Measurements from ENCODE around the gene GPNMB.

Gene GPNMB

GRCh38 chr7:23242321-23242720 is 4.3 kb upstream of the GPNMB start:
- Histone ChIP-seq H3K27me3 (replicated peaks; ENCODE audit: control insufficient read depth, insufficient read depth, low read length, poor library complexity, severe bottlenecking) (peaks cover 7% of the 10 kb centered on the region), H3K9me3 (ENCODE audit: control insufficient read depth, low read length) (no peaks in the 10 kb centered on the region), H3K4me3 (ENCODE audit: insufficient read depth, low read depth, low read length, poor library complexity, severe bottlenecking) (no peak overlapping the region), H3K4me1 (ENCODE audit: control insufficient read depth, insufficient read depth, low read length, poor library complexity, severe bottlenecking) (no peaks in the 10 kb centered on the region), H3K27ac (ENCODE audit: insufficient read depth, low read length, poor library complexity, severe bottlenecking) (no peak overlapping the region), H3K36me3 (ENCODE audit: control insufficient read depth, insufficient read depth, low read length) (no peaks in the 10 kb centered on the region)
- DNase-seq, result no peak

GRCh38 chr7:23242935-23243334 is 3.6 kb upstream of the GPNMB start:
- no peaks in the 10 kb centered on the region for H3K36me3 ChIP-seq (ENCODE audit: control insufficient read depth, insufficient read depth, low read length)
- H3K4me1 ChIP-seq (ENCODE audit: control insufficient read depth, insufficient read depth, low read length, poor library complexity, severe bottlenecking), result peaks cover under 1% of the 10 kb centered on the region
- H3K4me3 ChIP-seq (ENCODE audit: insufficient read depth, low read depth, low read length, poor library complexity, severe bottlenecking), result no peak overlapping the region
- H3K9me3 ChIP-seq (ENCODE audit: control insufficient read depth, low read length), result no peaks in the 10 kb centered on the region
- peaks cover 12% of the 10 kb centered on the region for H3K27me3 ChIP-seq (replicated peaks; ENCODE audit: control insufficient read depth, insufficient read depth, low read length, poor library complexity, severe bottlenecking)
- no peak for DNase-seq
- no peak overlapping the region for H3K27ac ChIP-seq (ENCODE audit: insufficient read depth, low read length, poor library complexity, severe bottlenecking)

GRCh38 chr7:23247046-23247602 is 549 bp downstream of the GPNMB start:
- H3K27me3 ChIP-seq (replicated peaks; ENCODE audit: control insufficient read depth, insufficient read depth, low read length, poor library complexity, severe bottlenecking), result peaks cover 15% of the 10 kb centered on the region
- DNase-seq, result no peak
- no peak overlapping the region for H3K4me3 ChIP-seq (ENCODE audit: insufficient read depth, low read depth, low read length, poor library complexity, severe bottlenecking)
- no peaks in the 10 kb centered on the region for H3K36me3 ChIP-seq (ENCODE audit: control insufficient read depth, insufficient read depth, low read length)
- no peak overlapping the region for H3K27ac ChIP-seq (ENCODE audit: insufficient read depth, low read length, poor library complexity, severe bottlenecking)
- H3K9me3 ChIP-seq (ENCODE audit: control insufficient read depth, low read length), result no peaks in the 10 kb centered on the region
- peaks cover 2% of the 10 kb centered on the region for H3K4me1 ChIP-seq (ENCODE audit: control insufficient read depth, insufficient read depth, low read length, poor library complexity, severe bottlenecking)

- H3K4me3 ChIP-seq (ENCODE audit: insufficient read depth, low read depth, low read length, poor library complexity, severe bottlenecking), result no peak overlapping the region
- no peak overlapping the region for H3K27ac ChIP-seq (ENCODE audit: insufficient read depth, low read length, poor library complexity, severe bottlenecking)
- H3K9me3 ChIP-seq (ENCODE audit: control insufficient read depth, low read length), result no peaks in the 10 kb centered on the region
- peaks cover 15% of the 10 kb centered on the region for H3K27me3 ChIP-seq (replicated peaks; ENCODE audit: control insufficient read depth, insufficient read depth, low read length, poor library complexity, severe bottlenecking)
- no peaks in the 10 kb centered on the region for H3K36me3 ChIP-seq (ENCODE audit: control insufficient read depth, insufficient read depth, low read length)
- DNase-seq, result no peak
- peaks cover 2% of the 10 kb centered on the region for H3K4me1 ChIP-seq (ENCODE audit: control insufficient read depth, insufficient read depth, low read length, poor library complexity, severe bottlenecking)
Observed at GRCh38 chr7:23247603-23248335, 1.2 kb downstream of the GPNMB start.

GRCh38 chr7:23249486-23249885 is 2.9 kb downstream of the GPNMB start:
- Histone ChIP-seq H3K4me1 (ENCODE audit: control insufficient read depth, insufficient read depth, low read length, poor library complexity, severe bottlenecking) (peaks cover 2% of the 10 kb centered on the region), H3K36me3 (ENCODE audit: control insufficient read depth, insufficient read depth, low read length) (no peaks in the 10 kb centered on the region), H3K9me3 (ENCODE audit: control insufficient read depth, low read length) (no peaks in the 10 kb centered on the region), H3K27me3 (replicated peaks; ENCODE audit: control insufficient read depth, insufficient read depth, low read length, poor library complexity, severe bottlenecking) (peaks cover 15% of the 10 kb centered on the region), H3K27ac (ENCODE audit: insufficient read depth, low read length, poor library complexity, severe bottlenecking) (no peak overlapping the region), H3K4me3 (ENCODE audit: insufficient read depth, low read depth, low read length, poor library complexity, severe bottlenecking) (no peak overlapping the region)
- no peak for DNase-seq

GRCh38 chr7:23254051-23254681 is 7.6 kb downstream of the GPNMB start:
- H3K4me1 ChIP-seq (ENCODE audit: control insufficient read depth, insufficient read depth, low read length, poor library complexity, severe bottlenecking), result no peaks in the 10 kb centered on the region
- no peak overlapping the region for H3K4me3 ChIP-seq (ENCODE audit: insufficient read depth, low read depth, low read length, poor library complexity, severe bottlenecking)
- H3K36me3 ChIP-seq (ENCODE audit: control insufficient read depth, insufficient read depth, low read length), result no peaks in the 10 kb centered on the region
- no peak overlapping the region for H3K27ac ChIP-seq (ENCODE audit: insufficient read depth, low read length, poor library complexity, severe bottlenecking)
- DNase-seq, result no peak
- no peaks in the 10 kb centered on the region for H3K27me3 ChIP-seq (replicated peaks; ENCODE audit: control insufficient read depth, insufficient read depth, low read length, poor library complexity, severe bottlenecking)
- no peaks in the 10 kb centered on the region for H3K9me3 ChIP-seq (ENCODE audit: control insufficient read depth, low read length)

- no peak for DNase-seq
- H3K36me3 ChIP-seq (ENCODE audit: control insufficient read depth, insufficient read depth, low read length), result no peaks in the 10 kb centered on the region
- H3K9me3 ChIP-seq (ENCODE audit: control insufficient read depth, low read length), result no peaks in the 10 kb centered on the region
- H3K4me3 ChIP-seq (ENCODE audit: insufficient read depth, low read depth, low read length, poor library complexity, severe bottlenecking), result no peak overlapping the region
- no peak overlapping the region for H3K27ac ChIP-seq (ENCODE audit: insufficient read depth, low read length, poor library complexity, severe bottlenecking)
- no peaks in the 10 kb centered on the region for H3K4me1 ChIP-seq (ENCODE audit: control insufficient read depth, insufficient read depth, low read length, poor library complexity, severe bottlenecking)
- H3K27me3 ChIP-seq (replicated peaks; ENCODE audit: control insufficient read depth, insufficient read depth, low read length, poor library complexity, severe bottlenecking), result no peaks in the 10 kb centered on the region
Observed at GRCh38 chr7:23256731-23257130, 10.2 kb downstream of the GPNMB start.

- Histone ChIP-seq H3K27me3 (replicated peaks; ENCODE audit: control insufficient read depth, insufficient read depth, low read length, poor library complexity, severe bottlenecking) (no peaks in the 10 kb centered on the region), H3K9me3 (ENCODE audit: control insufficient read depth, low read length) (no peaks in the 10 kb centered on the region), H3K36me3 (ENCODE audit: control insufficient read depth, insufficient read depth, low read length) (no peaks in the 10 kb centered on the region), H3K4me1 (ENCODE audit: control insufficient read depth, insufficient read depth, low read length, poor library complexity, severe bottlenecking) (no peaks in the 10 kb centered on the region), H3K4me3 (ENCODE audit: insufficient read depth, low read depth, low read length, poor library complexity, severe bottlenecking) (no peak overlapping the region), H3K27ac (ENCODE audit: insufficient read depth, low read length, poor library complexity, severe bottlenecking) (no peak overlapping the region)
- no peak for DNase-seq
Observed at GRCh38 chr7:23260371-23260770, 13.8 kb downstream of the GPNMB start.

- Histone ChIP-seq H3K27me3 (replicated peaks; ENCODE audit: control insufficient read depth, insufficient read depth, low read length, poor library complexity, severe bottlenecking) (no peaks in the 10 kb centered on the region), H3K27ac (ENCODE audit: insufficient read depth, low read length, poor library complexity, severe bottlenecking) (no peak overlapping the region), H3K4me3 (ENCODE audit: insufficient read depth, low read depth, low read length, poor library complexity, severe bottlenecking) (no peak overlapping the region), H3K4me1 (ENCODE audit: control insufficient read depth, insufficient read depth, low read length, poor library complexity, severe bottlenecking) (no peaks in the 10 kb centered on the region), H3K9me3 (ENCODE audit: control insufficient read depth, low read length) (no peaks in the 10 kb centered on the region), H3K36me3 (ENCODE audit: control insufficient read depth, insufficient read depth, low read length) (no peaks in the 10 kb centered on the region)
- peak; percentile 13 to 42 (median 19) for DNase-seq
Observed at GRCh38 chr7:23261843-23262452, 15.4 kb downstream of the GPNMB start.

- H3K4me3 ChIP-seq (ENCODE audit: insufficient read depth, low read depth, low read length, poor library complexity, severe bottlenecking), result no peak overlapping the region
- no peak overlapping the region for H3K27ac ChIP-seq (ENCODE audit: insufficient read depth, low read length, poor library complexity, severe bottlenecking)
- no peaks in the 10 kb centered on the region for H3K36me3 ChIP-seq (ENCODE audit: control insufficient read depth, insufficient read depth, low read length)
- no peaks in the 10 kb centered on the region for H3K4me1 ChIP-seq (ENCODE audit: control insufficient read depth, insufficient read depth, low read length, poor library complexity, severe bottlenecking)
- no peaks in the 10 kb centered on the region for H3K27me3 ChIP-seq (replicated peaks; ENCODE audit: control insufficient read depth, insufficient read depth, low read length, poor library complexity, severe bottlenecking)
- DNase-seq, result no peak
- no peaks in the 10 kb centered on the region for H3K9me3 ChIP-seq (ENCODE audit: control insufficient read depth, low read length)
Observed at GRCh38 chr7:23264916-23265458, 18.4 kb downstream of the GPNMB start.
